Left ventricle myocardium inferior (tissue), 1 donor: ENCODE results near the gene ABCA4. TPM values are rescaled to one million over a fixed set of nuclear protein-coding genes. Genes with fewer than 3 reads are reported as not detected.

Experiments used
- DNase-seq: peaks from one replicate; pipeline ENCODE4 v3.0.0-alpha.2; 2020
- H3K27ac ChIP-seq: fragments of 200-600 bp; replicated peaks from 2 replicates; pipeline ENCODE4 v1.8.0; 2021
- H3K27me3 ChIP-seq: fragments of 200-600 bp; 2 replicates; pipeline ENCODE4 v1.8.0; 2021; ENCODE audit warnings: low read depth
- H3K36me3 ChIP-seq: fragments of 200-600 bp; 2 replicates; pipeline ENCODE4 v1.8.0; 2021
- H3K4me1 ChIP-seq: fragments of 200-600 bp; 2 replicates; pipeline ENCODE4 v1.8.0; 2021
- H3K4me3 ChIP-seq: fragments of 200-600 bp; 2 replicates; pipeline ENCODE4 v1.8.0; 2021; ENCODE audit warnings: mild to moderate bottlenecking, moderate library complexity
- H3K9me3 ChIP-seq: fragments of 200-600 bp; replicated peaks from 2 replicates; pipeline ENCODE4 v1.8.0; 2021
- CTCF ChIP-seq: fragments of 200-600 bp; IDR thresholded peaks from 2 replicates; pipeline ENCODE4 v1.8.0; 2021; ENCODE audit warnings: antibody characterized with exemption, mild to moderate bottlenecking, borderline replicate concordance
- intact Hi-C: fragments of 100-400 bp; cut with micrococcal nuclease; formaldehyde crosslinking; loops from one replicate; pipeline ENCODE4 v1.11.0; 2022
- total RNA-seq: library from RNA; stranded (reverse); fragmentation: NEBNext Ultra II Directional; extraction: Animal tissue kit (Norgen Biotek cat#: 25700); gene quantifications from one replicate; pipeline ENCODE4 v1.2.1, GENCODE V29; 2021
- donor health status: DM: no; HTN: yes; CAD: no; lungs with severe emphysema.

Gene ABCA4
- total RNA-seq, 1 donor from 2014 or later: 0.11 TPM

GRCh38 chr1:94063379-94063778 is 57.6 kb downstream of the ABCA4 start:
- H3K27ac ChIP-seq: peak overlapping the region; percentile 77
- peak; percentile 63 for TF ChIP-seq CTCF
- peaks cover 74% of the 10 kb centered on the region for H3K4me1 ChIP-seq
- no peaks in the 10 kb centered on the region for H3K36me3 ChIP-seq
- intact Hi-C loops: loop anchor here (5.0 to 10.0 kb wide), 3 partner anchors 151 to 274 kb away; partner anchors contain the start of gene ARHGAP29
- H3K9me3 ChIP-seq: no peaks in the 10 kb centered on the region
- no peaks in the 10 kb centered on the region for H3K27me3 ChIP-seq
- H3K4me3 ChIP-seq: no peak overlapping the region
- DNase-seq: peak; percentile 52

- Histone ChIP-seq H3K27me3 (no peaks in the 10 kb centered on the region), H3K27ac (peak overlapping the region; percentile 77), H3K4me3 (no peak overlapping the region), H3K4me1 (peaks cover 68% of the 10 kb centered on the region), H3K36me3 (no peaks in the 10 kb centered on the region), H3K9me3 (no peaks in the 10 kb centered on the region)
- intact Hi-C loops: loop anchor here (5.0 to 10.0 kb wide), 3 partner anchors 153 to 276 kb away; partner anchors contain the start of gene ARHGAP29
- DNase-seq: peak; percentile 56
- TF ChIP-seq CTCF: peak; percentile 91
Observed at GRCh38 chr1:94061513-94062443, 59.2 kb downstream of the ABCA4 start.

- H3K9me3 ChIP-seq: no peaks in the 10 kb centered on the region
- intact Hi-C loops: loop anchor here (5.0 to 10.0 kb wide), 3 partner anchors 154 to 277 kb away; partner anchors contain the start of gene ARHGAP29
- no peaks in the 10 kb centered on the region for H3K36me3 ChIP-seq
- no peak for TF ChIP-seq CTCF
- H3K27me3 ChIP-seq: no peaks in the 10 kb centered on the region
- H3K4me3 ChIP-seq: no peak overlapping the region
- H3K27ac ChIP-seq: peak overlapping the region; percentile 77
- H3K4me1 ChIP-seq: peaks cover 68% of the 10 kb centered on the region
- no peak for DNase-seq
Observed at GRCh38 chr1:94060720-94061119, 60.2 kb downstream of the ABCA4 start.

- H3K36me3 ChIP-seq: no peaks in the 10 kb centered on the region
- H3K27me3 ChIP-seq: no peaks in the 10 kb centered on the region
- H3K4me3 ChIP-seq: no peak overlapping the region
- no peak for TF ChIP-seq CTCF
- peak overlapping the region; percentile 77 for H3K27ac ChIP-seq
- no peaks in the 10 kb centered on the region for H3K9me3 ChIP-seq
- H3K4me1 ChIP-seq: peaks cover 54% of the 10 kb centered on the region
- intact Hi-C loops: no loop called here
- DNase-seq: no peak
Observed at GRCh38 chr1:94058766-94059165, 62.2 kb downstream of the ABCA4 start.

- DNase-seq: no peak
- no peak for TF ChIP-seq CTCF
- intact Hi-C loops: no loop called here
- no peak overlapping the region for H3K4me3 ChIP-seq
- no peaks in the 10 kb centered on the region for H3K27me3 ChIP-seq
- H3K9me3 ChIP-seq: no peaks in the 10 kb centered on the region
- H3K36me3 ChIP-seq: no peaks in the 10 kb centered on the region
- no peak overlapping the region for H3K27ac ChIP-seq
- peaks cover 39% of the 10 kb centered on the region for H3K4me1 ChIP-seq
Observed at GRCh38 chr1:94056996-94057395, 64.0 kb downstream of the ABCA4 start.
